H1 (cell line): ENCODE data around the gene SPTBN4. TPM values are rescaled to one million over a fixed set of nuclear protein-coding genes. Genes with fewer than 3 reads are reported as not detected.

Experiments used
- ATF3 ChIP-seq: IDR thresholded peaks from 2 replicates; pipeline ENCODE4 v1.6.1; 2011; ENCODE audit warnings: low read depth, mild to moderate bottlenecking, low read length; ENCODE audit not compliant: insufficient read depth
- BRCA1 ChIP-seq: IDR thresholded peaks from 2 replicates; pipeline ENCODE4 v1.6.1; 2012; ENCODE audit warnings: low read depth, low read length, improper control_type of control experiment
- CBX8 ChIP-seq: fragments of 300-800, 300-1000 bp; sonication (generic); IDR thresholded peaks from 2 replicates; pipeline ENCODE4 v1.7.1; 2016; ENCODE audit warnings: low read depth, low read length, borderline replicate concordance
- CHD2 ChIP-seq: IDR thresholded peaks from 2 replicates; pipeline ENCODE4 v1.6.1; 2012; ENCODE audit warnings: low read length, improper control_type of control experiment
- CTCF ChIP-seq, 3 experiments: IDR thresholded peaks; 1 replicate in 2 of 3; 2 replicates in 1 of 3; pipeline versions ENCODE4 v1.5.1 to v1.6.1; 2011; ENCODE audit warnings: low read length in 3 of 3, mild to moderate bottlenecking in 3 of 3, inconsistent platforms in 2 of 3, low read depth in 1 of 3, moderate library complexity in 1 of 3; ENCODE audit not compliant: insufficient read depth in 1 of 3; ENCODE audit errors: control extremely low read depth in 1 of 3
- EGR1 ChIP-seq: IDR thresholded peaks from 2 replicates; pipeline ENCODE4 v1.6.1; 2011; ENCODE audit warnings: low read depth, low read length, borderline replicate concordance
- EZH2 ChIP-seq: fragments of 200-600 bp; sonication (generic); IDR thresholded peaks from 2 replicates; pipeline ENCODE4 v1.7.1; 2012; ENCODE audit warnings: low read depth, mild to moderate bottlenecking, moderate library complexity, low read length, inconsistent platforms; ENCODE audit not compliant: severe bottlenecking
- FOSL1 ChIP-seq: IDR thresholded peaks from 2 replicates; pipeline ENCODE4 v1.6.1; 2011; ENCODE audit warnings: mild to moderate bottlenecking, low read depth, low read length, moderate library complexity; ENCODE audit not compliant: insufficient read depth
- JUN ChIP-seq: IDR thresholded peaks from 2 replicates; pipeline ENCODE4 v1.6.1; 2011; ENCODE audit warnings: low read depth, mild to moderate bottlenecking, improper control_type of control experiment, low read length
- MAFK ChIP-seq: IDR thresholded peaks from 2 replicates; pipeline ENCODE4 v1.6.1; 2012; ENCODE audit warnings: low read depth, mild to moderate bottlenecking, improper control_type of control experiment, low read length
- MAX ChIP-seq: IDR thresholded peaks from 2 replicates; pipeline ENCODE4 v1.6.1; 2012; ENCODE audit warnings: inconsistent platforms
- NANOG ChIP-seq: IDR thresholded peaks from 2 replicates; pipeline ENCODE4 v1.6.1; 2011; ENCODE audit warnings: low read length, low read depth, mild to moderate bottlenecking, inconsistent platforms; ENCODE audit not compliant: insufficient read depth, poor library complexity, severe bottlenecking
- POLR2AphosphoS5 ChIP-seq: IDR thresholded peaks from 2 replicates; pipeline ENCODE4 v1.6.1; 2011; ENCODE audit warnings: low read depth, low read length
- POU5F1 ChIP-seq: IDR thresholded peaks from 2 replicates; pipeline ENCODE4 v1.6.1; 2011; ENCODE audit warnings: low read depth, mild to moderate bottlenecking, low read length, moderate library complexity
- RFX5 ChIP-seq: IDR thresholded peaks from 2 replicates; pipeline ENCODE4 v1.6.1; 2011; ENCODE audit warnings: low read depth, low read length, improper control_type of control experiment, borderline replicate concordance
- RXRA ChIP-seq: IDR thresholded peaks from 2 replicates; pipeline ENCODE4 v1.6.1; 2011; ENCODE audit warnings: low read depth, mild to moderate bottlenecking, low read length, moderate library complexity; ENCODE audit not compliant: insufficient read depth
- SP2 ChIP-seq: IDR thresholded peaks from 2 replicates; pipeline ENCODE4 v1.6.1; 2012; ENCODE audit warnings: mild to moderate bottlenecking, low read length, inconsistent platforms
- USF2 ChIP-seq: IDR thresholded peaks from 2 replicates; pipeline ENCODE4 v1.6.1; 2011; ENCODE audit warnings: low read length, improper control_type of control experiment
- YY1 ChIP-seq: IDR thresholded peaks from 2 replicates; pipeline ENCODE4 v1.6.1; 2011; ENCODE audit warnings: low read depth, mild to moderate bottlenecking, low read length
- polyA plus RNA-seq, 7 experiments: library from polyadenylated mRNA; depleted of rRNA in 3 of 7; stranded (reverse) in 5 of 7; unstranded in 2 of 7; fragments of >200 nt in 5 of 7; fragments of 200-250 nt in 2 of 7; gene quantifications; 1 replicate in 5 of 7; 2 replicates in 1 of 7; 4 replicates in 1 of 7; pipeline versions ENCODE4 v1.2.1 to v1.2.3, GENCODE V29; 2011 to 2013; ENCODE audit warnings: missing spikeins in 2 of 7, mixed read lengths in 2 of 7
- total RNA-seq: library from RNA; stranded (reverse); fragmentation: NEBNext Ultra II Directional; extraction: Animal tissue kit (Norgen Biotek cat#: 25700); gene quantifications from 2 replicates; pipeline ENCODE4 v1.2.1, GENCODE V29; 2021

The SPTBN4 gene
- total and polyA plus RNA-seq, 2 of the 8 experiments (the other 6 are each of a cell fraction or from before 2014, with no cell fraction given), result 1.9 to 3.0 TPM

GRCh38 chr19:40598121-40598917 lies 131.5 kb downstream of the SPTBN4 start (continued):
- TF ChIP-seq CTCF (IDR thresholded peaks at IDR 0.05; ENCODE audit: control extremely low read depth in 1 of 3, insufficient read depth in 1 of 3, low read depth in 1 of 3, low read length in 3 of 3) (peak; percentile 95 to 98 (median 97)), ATF3 (no peak), RXRA (no peak), YY1 (peak; percentile 32; the same call in 1 of the 2 replicates), NANOG (no peak), POU5F1 (no peak), POLR2AphosphoS5 (no peak), EGR1 (peak; percentile 66; the same call in 1 of the 2 replicates), CHD2 (no peak), RFX5 (no peak), MAX (peak; percentile 62), SP2 (no peak), BRCA1 (no peak), USF2 (no peak), CBX8 (no peak), MAFK (no peak), EZH2 (no peak), FOSL1 (no peak), JUN (no peak)
